ENCODE data around the gene RABAC1. TPM values are rescaled to one million over a fixed set of nuclear protein-coding genes. Genes with fewer than 3 reads are reported as not detected.

RABAC1 gene
- total RNA-seq, 2 donors from 2014 or later: 114 to 122 TPM

DNA sequence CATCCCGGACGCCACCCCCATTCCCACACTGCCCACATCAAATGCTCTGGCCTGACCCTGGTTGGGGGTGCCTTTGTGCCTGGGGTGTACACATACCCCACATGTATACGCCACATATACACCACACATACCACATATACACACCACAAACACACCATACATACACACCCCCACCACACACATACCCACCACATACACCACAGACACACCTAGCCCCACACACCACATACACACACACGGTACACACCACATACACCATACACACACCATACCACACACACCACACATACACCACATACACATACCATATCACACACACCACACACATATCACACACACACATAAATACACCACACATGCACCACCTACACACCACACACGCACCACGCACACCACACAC, 41.0 kb downstream of the RABAC1 start:
- no peak overlapping the region for H3K4me3 Mint-ChIP-seq
- no peaks in the 10 kb centered on the region for H3K9me3 Mint-ChIP-seq
- WGBS, 2 experiments (ENCODE audit: insufficient coverage in 1 of 2, insufficient read length in 1 of 2): 81 to 82% methylated on average over 6 of the region's 6 CpGs
- Histone ChIP-seq H3K4me3 (ENCODE audit: low read length) (no peak overlapping the region), H3K27me3 (ENCODE audit: control insufficient read depth, insufficient read depth, low read length, poor library complexity, severe bottlenecking) (peaks cover 100% of the 10 kb centered on the region), H3K4me1 (ENCODE audit: control insufficient read depth, insufficient read depth, low read length) (no peaks in the 10 kb centered on the region), H3K36me3 (ENCODE audit: control insufficient read depth, insufficient read depth, low read length) (no peaks in the 10 kb centered on the region), H3K9ac (ENCODE audit: extremely low read depth, low read length, poor library complexity, severe bottlenecking) (no peak overlapping the region), H3K27ac (ENCODE audit: low read depth, low read length) (no peak overlapping the region), H3K9me3 (ENCODE audit: control insufficient read depth, low read length) (no peaks in the 10 kb centered on the region)
- TF ChIP-seq, protein P1, sequence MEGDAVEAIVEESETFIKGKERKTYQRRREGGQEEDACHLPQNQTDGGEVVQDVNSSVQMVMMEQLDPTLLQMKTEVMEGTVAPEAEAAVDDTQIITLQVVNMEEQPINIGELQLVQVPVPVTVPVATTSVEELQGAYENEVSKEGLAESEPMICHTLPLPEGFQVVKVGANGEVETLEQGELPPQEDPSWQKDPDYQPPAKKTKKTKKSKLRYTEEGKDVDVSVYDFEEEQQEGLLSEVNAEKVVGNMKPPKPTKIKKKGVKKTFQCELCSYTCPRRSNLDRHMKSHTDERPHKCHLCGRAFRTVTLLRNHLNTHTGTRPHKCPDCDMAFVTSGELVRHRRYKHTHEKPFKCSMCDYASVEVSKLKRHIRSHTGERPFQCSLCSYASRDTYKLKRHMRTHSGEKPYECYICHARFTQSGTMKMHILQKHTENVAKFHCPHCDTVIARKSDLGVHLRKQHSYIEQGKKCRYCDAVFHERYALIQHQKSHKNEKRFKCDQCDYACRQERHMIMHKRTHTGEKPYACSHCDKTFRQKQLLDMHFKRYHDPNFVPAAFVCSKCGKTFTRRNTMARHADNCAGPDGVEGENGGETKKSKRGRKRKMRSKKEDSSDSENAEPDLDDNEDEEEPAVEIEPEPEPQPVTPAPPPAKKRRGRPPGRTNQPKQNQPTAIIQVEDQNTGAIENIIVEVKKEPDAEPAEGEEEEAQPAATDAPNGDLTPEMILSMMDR (conservative IDR thresholded peaks at IDR 0.05): no peak
- no peak overlapping the region for H3K27ac Mint-ChIP-seq
- peaks cover 26% of the 10 kb centered on the region for H3K27me3 Mint-ChIP-seq (ENCODE audit: insufficient read depth)
- H3K4me1 Mint-ChIP-seq: peaks cover 9% of the 10 kb centered on the region
- DNase-seq: no peak
- H3K36me3 Mint-ChIP-seq (ENCODE audit: low read depth): no peaks in the 10 kb centered on the region

DNA sequence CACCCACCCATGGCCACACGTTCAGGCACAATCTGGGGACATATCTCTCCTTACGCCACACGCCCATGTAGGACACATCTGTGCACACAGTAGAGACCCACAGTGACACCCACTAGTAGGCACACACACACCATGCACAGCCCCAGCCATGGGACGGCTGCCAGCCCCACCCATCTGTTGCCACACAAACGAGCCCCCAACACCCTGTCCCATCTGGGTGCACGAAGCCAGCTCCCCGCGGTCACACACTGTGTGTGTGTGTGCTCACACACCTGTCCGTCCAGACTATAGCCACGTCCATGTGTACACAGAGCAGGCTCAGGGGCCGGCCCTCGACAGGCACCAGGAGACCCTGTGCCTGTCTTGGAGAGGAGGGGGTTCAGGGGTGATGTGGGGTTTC, 41.4 kb downstream of the RABAC1 start:
- peaks cover 26% of the 10 kb centered on the region for H3K27me3 Mint-ChIP-seq (ENCODE audit: insufficient read depth)
- Histone ChIP-seq H3K9ac (ENCODE audit: extremely low read depth, low read length, poor library complexity, severe bottlenecking) (no peak overlapping the region), H3K4me3 (ENCODE audit: low read length) (no peak overlapping the region), H3K9me3 (ENCODE audit: control insufficient read depth, low read length) (no peaks in the 10 kb centered on the region), H3K4me1 (ENCODE audit: control insufficient read depth, insufficient read depth, low read length) (no peaks in the 10 kb centered on the region), H3K27ac (ENCODE audit: low read depth, low read length) (no peak overlapping the region), H3K27me3 (ENCODE audit: control insufficient read depth, insufficient read depth, low read length, poor library complexity, severe bottlenecking) (peaks cover 99% of the 10 kb centered on the region), H3K36me3 (ENCODE audit: control insufficient read depth, insufficient read depth, low read length) (no peaks in the 10 kb centered on the region)
- H3K9me3 Mint-ChIP-seq: no peaks in the 10 kb centered on the region
- TF ChIP-seq, protein P1 (conservative IDR thresholded peaks at IDR 0.05): no peak
- H3K4me1 Mint-ChIP-seq: peaks cover 9% of the 10 kb centered on the region
- 79% methylated on average over 12 of the region's 12 CpGs; no CpG with 5 or more reads in 1 of the 2 experiments for WGBS, 2 experiments (ENCODE audit: insufficient coverage in 1 of 2, insufficient read length in 1 of 2)
- no peak for DNase-seq
- H3K36me3 Mint-ChIP-seq (ENCODE audit: low read depth): no peaks in the 10 kb centered on the region
- no peak overlapping the region for H3K27ac Mint-ChIP-seq
- no peak overlapping the region for H3K4me3 Mint-ChIP-seq

DNA sequence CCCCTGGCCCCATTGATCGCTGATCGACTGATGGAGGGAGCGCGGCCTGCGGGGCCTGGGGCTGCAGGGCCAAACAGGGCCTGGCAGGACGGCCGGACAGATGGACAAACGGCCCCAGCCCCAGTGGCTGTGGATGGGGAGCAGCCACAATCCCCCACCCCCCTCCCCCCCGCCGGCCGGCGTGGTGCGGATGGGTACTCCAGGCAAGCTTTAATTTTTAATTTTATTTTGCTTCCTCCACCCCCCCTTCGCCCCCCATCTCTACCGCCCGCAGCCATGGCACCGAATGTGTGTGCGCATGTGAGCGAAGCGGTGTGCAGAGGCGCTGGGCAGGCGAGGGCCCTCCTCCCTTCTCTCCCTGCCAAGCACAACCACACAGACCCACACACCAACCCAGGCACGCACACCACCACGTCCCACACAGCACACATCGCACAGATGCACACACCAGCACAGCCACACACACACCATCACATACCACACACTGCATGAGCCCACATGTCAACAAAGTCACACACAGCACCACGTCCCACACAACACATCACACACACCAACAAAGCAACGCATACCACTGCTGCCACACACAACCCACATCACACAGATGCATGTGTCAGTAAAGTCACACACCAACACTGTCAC, 43.2 kb downstream of the RABAC1 start:
- Histone ChIP-seq H3K4me3 (ENCODE audit: low read length) (no peak overlapping the region), H3K9ac (ENCODE audit: extremely low read depth, low read length, poor library complexity, severe bottlenecking) (no peak overlapping the region), H3K27me3 (ENCODE audit: control insufficient read depth, insufficient read depth, low read length, poor library complexity, severe bottlenecking) (peaks cover 99% of the 10 kb centered on the region), H3K27ac (ENCODE audit: low read depth, low read length) (no peak overlapping the region), H3K4me1 (ENCODE audit: control insufficient read depth, insufficient read depth, low read length) (no peaks in the 10 kb centered on the region), H3K36me3 (ENCODE audit: control insufficient read depth, insufficient read depth, low read length) (no peaks in the 10 kb centered on the region), H3K9me3 (ENCODE audit: control insufficient read depth, low read length) (no peaks in the 10 kb centered on the region)
- Mint-ChIP-seq H3K4me3 (no peak overlapping the region), H3K36me3 (ENCODE audit: low read depth) (no peaks in the 10 kb centered on the region), H3K9me3 (no peaks in the 10 kb centered on the region), H3K27ac (no peak overlapping the region), H3K4me1 (no peaks in the 10 kb centered on the region), H3K27me3 (ENCODE audit: insufficient read depth) (peaks cover 36% of the 10 kb centered on the region)
- TF ChIP-seq, protein P1 (conservative IDR thresholded peaks at IDR 0.05): no peak
- DNase-seq: no peak
- WGBS, 2 experiments (ENCODE audit: insufficient coverage in 1 of 2, insufficient read length in 1 of 2): 57 to 66% methylated on average over 4 to 23 of the region's 27 CpGs
